HepG2 (cell line): ENCODE data around the gene ZNF10. TPM values are rescaled to one million over a fixed set of nuclear protein-coding genes. Genes with fewer than 3 reads are reported as not detected.
A peak's percentile ranks its signal among the peaks of the same experiment; 100 is the strongest.

Experiments used
- ATAC-seq: fragments of 200-7000 bp; cut with Tn5 transposase; 3 replicates; pipeline ENCODE4 v1.9.1; 2020; ENCODE audit warnings: mild to moderate bottlenecking, moderate library complexity
- Bru-seq: library from RNA; stranded (reverse); fragments of 400-500 nt; gene quantifications from one replicate; lab custom pipeline; 2021; lab: Mats Ljungman, UMichigan
- BruChase-seq, 2 experiments: library from RNA; stranded (reverse); fragments of 400-500 nt; gene quantifications; one replicate each; lab custom pipeline; 2021; lab: Mats Ljungman, UMichigan
- BruUV-seq: library from RNA; stranded (reverse); fragments of 400-500 nt; replicated peaks from 2 replicates; lab custom pipeline; 2021; lab: Mats Ljungman, UMichigan
- CTCF ChIA-PET: fragments of 300-600 bp; formaldehyde crosslinking; extraction: SDS; loops from one replicate; lab custom pipeline; 2021; ENCODE audit warnings: low total read pairs, inconsistent platforms, low intra/inter-chr PET ratio; lab: Yijun Ruan, JAX
- POLR2A ChIA-PET: fragments of 350-600 bp; sonication (Branson Sonifier 250); formaldehyde crosslinking; loops from one replicate; lab custom pipeline; 2020; ENCODE audit warnings: antibody characterized with exemption, inconsistent platforms; lab: Yijun Ruan, JAX
- DNase-seq: peaks from one replicate; pipeline ENCODE4 v3.0.0-alpha.2; 2015; ENCODE audit warnings: low spot score
- FAIRE-seq: peaks from 3 replicates; lab custom pipeline; 2011; peaks lifted over from hg19 to GRCh38; lab: Jason Lieb, UNC
- H2AFZ ChIP-seq: one replicate; pipeline ENCODE4 v1.6.1; 2011; ENCODE audit warnings: low read length, inconsistent platforms
- H3K27ac ChIP-seq: fragments of 300-600 bp; 3 replicates; pipeline ENCODE4 v1.8.0; 2011; ENCODE audit warnings: mixed run types, mild to moderate bottlenecking, mixed read lengths, low read length, inconsistent platforms; ENCODE audit not compliant: insufficient read depth; ENCODE audit errors: extremely low read length
- H3K27me3 ChIP-seq, 2 experiments: fragments of 200-600 bp in 1 of 2; 2 replicates in 1 of 2; 3 replicates in 1 of 2; pipeline versions ENCODE4 v1.6.0 to v1.8.0; 2011; ENCODE audit warnings: low read length in 2 of 2, mild to moderate bottlenecking in 2 of 2, moderate library complexity in 2 of 2, inconsistent platforms in 1 of 2; ENCODE audit not compliant: insufficient read depth in 2 of 2, control insufficient read depth in 1 of 2
- H3K36me3 ChIP-seq, 2 experiments: fragments of 200-600 bp in 1 of 2; replicated peaks in 1 of 2; 2 replicates in 1 of 2; 3 replicates in 1 of 2; pipeline versions ENCODE4 v1.5.1 to v1.8.0; 2011; ENCODE audit warnings: low read length in 2 of 2, inconsistent platforms in 1 of 2; ENCODE audit not compliant: insufficient read depth in 2 of 2, control insufficient read depth in 1 of 2
- H3K4me1 ChIP-seq: 2 replicates; pipeline ENCODE4 v1.5.1; 2012; ENCODE audit warnings: low read length, inconsistent platforms; ENCODE audit not compliant: insufficient read depth
- H3K4me2 ChIP-seq: 2 replicates; pipeline ENCODE4 v1.6.0; 2011; ENCODE audit warnings: low read depth, low read length, inconsistent platforms
- H3K4me3 ChIP-seq, 3 experiments: fragments of 200-600 bp in 1 of 3; sonication (generic), shearing (Covaris generic) in 1 of 3; replicated peaks in 1 of 3; 2 replicates each; pipeline ENCODE4 v1.5.1; 2011 to 2016; ENCODE audit warnings: low read length in 3 of 3, inconsistent platforms in 2 of 3, low read depth in 2 of 3, mild to moderate bottlenecking in 2 of 3, control low read depth in 1 of 3, mixed read lengths in 1 of 3; ENCODE audit not compliant: insufficient read depth in 1 of 3
- H3K79me2 ChIP-seq: one replicate; pipeline ENCODE4 v1.6.1; 2011; ENCODE audit warnings: low read length, inconsistent platforms; ENCODE audit not compliant: insufficient read depth
- H3K9ac ChIP-seq: 2 replicates; pipeline ENCODE4 v1.6.0; 2011; ENCODE audit warnings: mild to moderate bottlenecking, low read depth, low read length, inconsistent platforms; ENCODE audit not compliant: insufficient read depth
- H3K9me3 ChIP-seq: 2 replicates; pipeline ENCODE4 v1.5.1; 2012; ENCODE audit warnings: mild to moderate bottlenecking, low read length
- H4K20me1 ChIP-seq: 2 replicates; pipeline ENCODE4 v1.6.0; 2011; ENCODE audit warnings: inconsistent platforms, mild to moderate bottlenecking, low read length, moderate library complexity; ENCODE audit not compliant: insufficient read depth
- ADNP ChIP-seq: sonication (generic); formaldehyde crosslinking; IDR thresholded peaks from 2 replicates; pipeline ENCODE4 v1.4.0; 2020; ENCODE audit warnings: missing genetic modification reagents
- AHR ChIP-seq: IDR thresholded peaks from 2 replicates; pipeline ENCODE4 v1.6.1; 2018; ENCODE audit warnings: missing genetic modification reagents, missing compliant biosample characterization
- ATAD3A ChIP-seq: sonication (generic); formaldehyde crosslinking; IDR thresholded peaks from 2 replicates; pipeline ENCODE4 v1.4.0; 2020; ENCODE audit warnings: missing genetic modification reagents
- GABPA ChIP-seq, 2 experiments: IDR thresholded peaks; 2 replicates each; pipeline ENCODE4 v1.6.1; 2011 to 2016; ENCODE audit warnings: low read depth in 2 of 2, low read length in 1 of 2, missing biosample characterization in 1 of 2, missing genetic modification characterization in 1 of 2
- KLF9 ChIP-seq: IDR thresholded peaks from 2 replicates; pipeline ENCODE4 v1.6.1; 2016; ENCODE audit warnings: low read depth
- MAF1 ChIP-seq: sonication (generic); formaldehyde crosslinking; IDR thresholded peaks from 2 replicates; pipeline ENCODE4 v1.5.0; 2020; ENCODE audit warnings: missing genetic modification reagents, borderline replicate concordance
- MYC ChIP-seq: sonication (generic); formaldehyde crosslinking; IDR thresholded peaks from 2 replicates; pipeline ENCODE4 v1.9.0; 2021; ENCODE audit warnings: missing genetic modification reagents, borderline replicate concordance
- NRL ChIP-seq: sonication (generic); formaldehyde crosslinking; IDR thresholded peaks from 2 replicates; pipeline ENCODE4 v1.5.0; 2020; ENCODE audit warnings: missing genetic modification reagents, mild to moderate bottlenecking, moderate library complexity, borderline replicate concordance
- RFX5 ChIP-seq: IDR thresholded peaks from 2 replicates; pipeline ENCODE4 v1.6.1; 2011; ENCODE audit warnings: low read depth, low read length, improper control_type of control experiment
- ZBTB38 ChIP-seq: sonication (generic); formaldehyde crosslinking; IDR thresholded peaks from 2 replicates; pipeline ENCODE4 v1.5.1; 2020; ENCODE audit warnings: mild to moderate bottlenecking, missing genetic modification reagents
- ZIK1 ChIP-seq: sonication (generic); formaldehyde crosslinking; IDR thresholded peaks from 2 replicates; pipeline ENCODE4 v1.5.0; 2020; ENCODE audit warnings: mild to moderate bottlenecking, low read depth, missing genetic modification reagents, borderline replicate concordance
- ZNF44 ChIP-seq: sonication (generic); formaldehyde crosslinking; IDR thresholded peaks from 2 replicates; pipeline ENCODE4 v1.5.1; 2020; ENCODE audit warnings: mild to moderate bottlenecking, missing genetic modification reagents
- ZSCAN12 ChIP-seq: sonication (generic); formaldehyde crosslinking; IDR thresholded peaks from 2 replicates; pipeline ENCODE4 v1.9.0; 2021; ENCODE audit warnings: mild to moderate bottlenecking, missing genetic modification reagents
- WGBS: methylation state at CpG from one replicate; pipeline ENCODE4 v1.1.6; 2017; ENCODE audit warnings: low lambda C conversion rate; 5-methylcytosine and 5-hydroxymethylcytosine counted together
- in situ Hi-C: cut with HindIII; loops from 2 replicates; pipeline ENCODE4 v1.10.0; 2017; ENCODE audit warnings: low pct_unique_long_range_greater_than_20kb; ENCODE audit not compliant: extremely low pct_ligation_motif_present
- intact Hi-C: fragments of 100-400 bp; cut with micrococcal nuclease; formaldehyde crosslinking; loops from one replicate; pipeline ENCODE4 v1.10.0; 2022; ENCODE audit not compliant: unreplicated experiment
- long read RNA-seq, 2 experiments: library from RNA in 1 of 2; library from polyadenylated mRNA in 1 of 2; stranded (forward) in 1 of 2; unstranded in 1 of 2; transcript quantifications; one replicate each; pipeline ENCODE4 v2.0.0, GENCODE V29; 2019 to 2022
- polyA minus RNA-seq, 3 experiments: library from RNA; depleted of rRNA, polyadenylated mRNA; stranded (reverse); fragments of >200 nt; gene quantifications; 2 replicates each; pipeline ENCODE4 v1.2.3, GENCODE V29; 2011; ENCODE audit warnings: low replicate concordance in 1 of 3
- polyA plus RNA-seq, 8 experiments: library from polyadenylated mRNA; depleted of rRNA in 3 of 8; stranded (reverse) in 7 of 8; unstranded in 1 of 8; fragments of >200 nt; fragmentation: Illumina TruSeq in 4 of 8; extraction: Trizol in 4 of 8; gene quantifications; 2 replicates each; pipeline versions ENCODE4 v1.2.1 to v1.2.3, GENCODE V29; 2011 to 2016; ENCODE audit warnings: low read depth in 4 of 8, missing spikeins in 1 of 8, mixed read lengths in 1 of 8; ENCODE audit not compliant: insufficient read depth in 1 of 8
- total RNA-seq, 5 experiments: library from RNA; depleted of rRNA; stranded (reverse); fragments of >200 nt; fragmentation: Illumina TruSeq; extraction: Trizol; gene quantifications; 2 replicates each; pipeline ENCODE4 v1.2.3, GENCODE V29; 2016; ENCODE audit warnings: low read depth in 1 of 5
- TF ChIP-seq, protein P1 (sequence below), 2 experiments: sonication (generic) in 1 of 2; formaldehyde crosslinking in 1 of 2; IDR thresholded peaks; 2 replicates each; pipeline versions ENCODE4 v1.4.0 to v1.6.1; 2016 to 2020; ENCODE audit warnings: borderline replicate concordance in 1 of 2, low read depth in 1 of 2, mild to moderate bottlenecking in 1 of 2, missing genetic modification reagents in 1 of 2

The ZNF10 gene
- total RNA-seq (2016; rRNA removed; fragmentation: Illumina TruSeq; extraction: Trizol) (6.5 and 8.9 TPM in 2 replicates), polyA plus RNA-seq (2011; rRNA removed) (2.9 and 4.3 TPM in 2 replicates), polyA minus RNA-seq (2011; rRNA and poly(A)+ RNA removed; ENCODE audit: low replicate concordance) (11.9 and 16.4 TPM in 2 replicates), Bru-seq, nascent RNA (percentile 70 among the genes with signal in this experiment), BruChase-seq, experiment 1, labeled RNA remaining after a 6-hour chase (percentile 74 among the genes with signal in this experiment), BruChase-seq, experiment 2, labeled RNA remaining after a 2-hour chase (percentile 86 among the genes with signal in this experiment)
- 1.2 and 3.3 TPM in 2 replicates for total RNA-seq (2016; cell fraction: cytosol; rRNA removed; fragmentation: Illumina TruSeq; extraction: Trizol; ENCODE audit: low read depth)
- total RNA-seq (2016; cell fraction: insoluble cytoplasmic fraction; rRNA removed; fragmentation: Illumina TruSeq; extraction: Trizol), result 5.8 and 8.0 TPM in 2 replicates
- total RNA-seq (2016; cell fraction: membrane; rRNA removed; fragmentation: Illumina TruSeq; extraction: Trizol), result 2.8 and 2.9 TPM in 2 replicates
- total RNA-seq (2016; cell fraction: nucleus; rRNA removed; fragmentation: Illumina TruSeq; extraction: Trizol), result 16.7 TPM in 2 replicates
- polyA plus RNA-seq (2011; cell fraction: cytosol; rRNA removed), result 3.1 and 3.3 TPM in 2 replicates
- 9.1 and 12.9 TPM in 2 replicates for polyA plus RNA-seq (2011; cell fraction: nucleus; rRNA removed)
- 3.7 and 4.5 TPM in 2 replicates for polyA plus RNA-seq (2012)
- 0.14 and 0.41 TPM in 2 replicates for polyA plus RNA-seq (2016; cell fraction: cytosol; fragmentation: Illumina TruSeq; extraction: Trizol; ENCODE audit: low read depth)
- polyA plus RNA-seq (2016; cell fraction: insoluble cytoplasmic fraction; fragmentation: Illumina TruSeq; extraction: Trizol; ENCODE audit: low read depth), result 4.4 and 4.7 TPM in 2 replicates
- polyA plus RNA-seq (2016; cell fraction: membrane; fragmentation: Illumina TruSeq; extraction: Trizol; ENCODE audit: low read depth), result 0.45 and 1.2 TPM in 2 replicates
- 24.2 and 24.8 TPM in 2 replicates for polyA plus RNA-seq (2016; cell fraction: nucleus; fragmentation: Illumina TruSeq; extraction: Trizol; ENCODE audit: insufficient read depth, low read depth)
- polyA minus RNA-seq (2011; cell fraction: cytosol; rRNA and poly(A)+ RNA removed), result 2.3 and 5.3 TPM in 2 replicates
- 49.4 and 60.4 TPM in 2 replicates for polyA minus RNA-seq (2011; cell fraction: nucleus; rRNA and poly(A)+ RNA removed)
- long read RNA-seq, experiment 1, result 0 reads
- long read RNA-seq, experiment 2, partial matches to known transcripts, result 0 of 2 reads
- long read RNA-seq, experiment 2, other reads (novel, unspliced or antisense), result 2 of 2 reads

DNA sequence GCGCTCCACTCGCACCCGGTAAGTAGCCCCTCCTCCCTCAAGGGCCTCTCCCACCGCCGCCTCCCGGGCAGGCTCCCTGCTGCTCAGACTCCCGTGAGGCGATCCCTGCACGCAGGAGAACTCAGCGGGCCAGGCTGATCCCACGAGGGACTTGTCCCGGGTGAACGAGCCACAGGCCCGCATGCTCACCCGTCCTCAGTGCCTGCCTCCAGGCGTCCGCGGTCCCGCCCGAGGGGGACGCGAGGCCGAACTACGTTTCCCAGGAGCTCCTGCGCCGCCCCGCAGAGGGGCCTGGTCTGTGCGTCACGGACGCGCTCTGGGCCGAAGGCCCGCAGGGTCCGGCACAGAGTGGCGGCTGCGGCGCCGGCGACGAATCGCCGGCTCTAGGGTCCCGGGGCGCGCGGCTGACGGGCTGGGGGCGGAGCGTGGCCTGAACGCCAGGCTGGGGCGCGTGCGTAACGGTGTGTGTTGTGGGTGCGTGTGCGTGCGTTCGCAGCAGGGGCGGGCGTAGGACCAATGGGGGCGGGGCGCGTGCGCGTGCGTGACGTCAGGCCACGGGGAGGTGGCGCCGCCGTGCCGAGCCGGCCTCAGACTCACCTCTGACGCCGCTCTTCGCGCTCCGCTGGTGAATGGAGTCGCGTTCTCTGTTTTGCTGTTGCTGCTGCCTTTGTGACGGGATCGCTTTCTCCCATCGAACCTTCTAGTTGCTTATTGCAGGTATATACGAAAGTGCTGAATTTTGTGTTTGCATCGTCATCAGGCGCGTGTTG lies at the start of gene ZNF10, which contains the start of gene ZNF891:
Gene ZNF10 (plus strand): TSS at position 590 of the 770 bp plus-strand sequence. CDS start 13,866 bp downstream, outside the sequence.
Gene ZNF891 (minus strand): TSS at position 237 of the 770 bp plus-strand sequence. CDS start 8,356 bp downstream, outside the sequence.
- H3K9ac ChIP-seq, result peak within 1 kb of the TSS; percentile 88
- in situ Hi-C loops, result no loop called here
- DNase-seq (peak; percentile 90), ATAC-seq (peak; percentile 99), FAIRE-seq (peak; percentile 63)
- no peaks in the 10 kb centered on the region; a peak in 1 of 5 replicates for H3K27me3 ChIP-seq
- ChIA-PET POLR2A (interaction anchor here (0.7 to 1.8 kb wide), 7 partner anchors 33 to 144 kb away, joined by 3 to 25 read pairs (median 6); partner anchors contain the start of genes ZNF268 and ZNF84), CTCF (no interaction called here)
- peaks cover 10% of the 10 kb centered on the region for H3K4me1 ChIP-seq
- H3K9me3 ChIP-seq, result peaks cover 56% of the 10 kb centered on the region
- peak within 1 kb of the TSS; percentile 44 for H2AFZ ChIP-seq
- H3K4me2 ChIP-seq, result peak within 1 kb of the TSS; percentile 84
- peak within 1 kb of the TSS; percentile 83 to 99 (median 96) for H3K4me3 ChIP-seq
- 2% methylated on average over 9 of the region's 87 CpGs for WGBS
- BruUV-seq, result no TSS peak
- peak within 1 kb of the TSS; percentile 90 for H3K27ac ChIP-seq
- H3K36me3 ChIP-seq, result peaks cover 2 to 17% of the 10 kb centered on the region in 2 experiments; a peak in 4 of 5 replicates
- H3K79me2 ChIP-seq, result no peaks in the 10 kb centered on the region
- intact Hi-C loops, result loop anchor here (1.0 kb wide), 1 partner anchor 50 kb away; the partner anchor contains the start of gene ZNF140
- no peaks in the 10 kb centered on the region for H4K20me1 ChIP-seq
- TF ChIP-seq MYC (peak; percentile 80), ADNP (CRISPR knock-in tag) (no peak), ZBTB38 (CRISPR knock-in tag) (peak; percentile 68), NRL (CRISPR knock-in tag) (peak; percentile 57), MAF1 (CRISPR knock-in tag) (no peak), ZNF44 (CRISPR knock-in tag) (no peak; the same call in 1 of the 2 replicates), AHR (CRISPR knock-in tag) (peak; percentile 65), ZSCAN12 (CRISPR knock-in tag) (peak; percentile 80; the same call in 1 of the 2 replicates), ZIK1 (CRISPR knock-in tag) (no peak), ATAD3A (CRISPR knock-in tag) (no peak), RFX5 (no peak; the same call in 1 of the 2 replicates), KLF9 (peak; percentile 19; the same call in 1 of the 2 replicates), GABPA (IDR thresholded peaks at IDR 0.05; ENCODE audit: low read depth, low read length) (no peak), GABPA (CRISPR knock-in tag; IDR thresholded peaks at IDR 0.05; ENCODE audit: low read depth) (peak; percentile 64)
- TF ChIP-seq, protein P1, sequence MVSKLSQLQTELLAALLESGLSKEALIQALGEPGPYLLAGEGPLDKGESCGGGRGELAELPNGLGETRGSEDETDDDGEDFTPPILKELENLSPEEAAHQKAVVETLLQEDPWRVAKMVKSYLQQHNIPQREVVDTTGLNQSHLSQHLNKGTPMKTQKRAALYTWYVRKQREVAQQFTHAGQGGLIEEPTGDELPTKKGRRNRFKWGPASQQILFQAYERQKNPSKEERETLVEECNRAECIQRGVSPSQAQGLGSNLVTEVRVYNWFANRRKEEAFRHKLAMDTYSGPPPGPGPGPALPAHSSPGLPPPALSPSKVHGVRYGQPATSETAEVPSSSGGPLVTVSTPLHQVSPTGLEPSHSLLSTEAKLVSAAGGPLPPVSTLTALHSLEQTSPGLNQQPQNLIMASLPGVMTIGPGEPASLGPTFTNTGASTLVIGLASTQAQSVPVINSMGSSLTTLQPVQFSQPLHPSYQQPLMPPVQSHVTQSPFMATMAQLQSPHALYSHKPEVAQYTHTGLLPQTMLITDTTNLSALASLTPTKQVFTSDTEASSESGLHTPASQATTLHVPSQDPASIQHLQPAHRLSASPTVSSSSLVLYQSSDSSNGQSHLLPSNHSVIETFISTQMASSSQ (IDR thresholded peaks at IDR 0.05; ENCODE audit: low read depth), result no peak; the same call in 1 of the 2 replicates
- TF ChIP-seq, protein P1 (CRISPR knock-in tag; IDR thresholded peaks at IDR 0.05; ENCODE audit: borderline replicate concordance), result peak; percentile 24; the same call in 1 of the 2 replicates
